Activated T-helper 17 cell treated with anti-CD3 and anti-CD28 coated beads, Interleukin-2, amount 50 U/mL, for 72 hours (primary cell): Measurements from ENCODE around the gene RBMS2. TPM values are rescaled to one million over a fixed set of nuclear protein-coding genes. Genes with fewer than 3 reads are reported as not detected.

Experiments
- ATAC-seq: fragments of 150-1000 bp; cut with Tn5 transposase; replicated peaks from 2 replicates; pipeline ENCODE4 v1.10.0; 2021; ENCODE audit warnings: mild to moderate bottlenecking, moderate library complexity
- H3K27ac Mint-ChIP-seq: one replicate; pipeline ENCODE4 v1.8.0; 2022; ENCODE audit warnings: mixed read lengths
- H3K27me3 Mint-ChIP-seq: one replicate; pipeline ENCODE4 v1.8.0; 2022; ENCODE audit warnings: mixed read lengths
- H3K36me3 Mint-ChIP-seq: one replicate; pipeline ENCODE4 v1.8.0; 2022; ENCODE audit warnings: low read depth, mild to moderate bottlenecking, mixed read lengths
- H3K4me1 Mint-ChIP-seq: one replicate; pipeline ENCODE4 v1.8.0; 2022; ENCODE audit warnings: mixed read lengths
- H3K4me3 Mint-ChIP-seq: one replicate; pipeline ENCODE4 v1.8.0; 2022; ENCODE audit warnings: mild to moderate bottlenecking, mixed read lengths
- H3K9me3 Mint-ChIP-seq: one replicate; pipeline ENCODE4 v1.8.0; 2022; ENCODE audit warnings: mixed read lengths
- total RNA-seq, 2 donors: library from RNA; stranded (reverse); gene quantifications; one replicate each; pipeline ENCODE4 v1.2.3, GENCODE V29; 2022

Gene RBMS2
- total RNA-seq, 2 donors from 2014 or later: 1.1 to 2.3 TPM

- Mint-ChIP-seq H3K27me3 (no peaks in the 10 kb centered on the region), H3K36me3 (peaks cover 98% of the 10 kb centered on the region), H3K9me3 (no peaks in the 10 kb centered on the region), H3K4me3 (no peak overlapping the region), H3K4me1 (peaks cover 15% of the 10 kb centered on the region), H3K27ac (peak overlapping the region; percentile 77)
- ATAC-seq: no peak
Measured at GRCh38 chr12:56616244-56616643, 94.6 kb downstream of the RBMS2 start.

GRCh38 chr12:56616925-56617324 lies 95.3 kb downstream of the RBMS2 start:
- peaks cover 98% of the 10 kb centered on the region for H3K36me3 Mint-ChIP-seq
- H3K27ac Mint-ChIP-seq: peak overlapping the region; percentile 77
- no peaks in the 10 kb centered on the region for H3K27me3 Mint-ChIP-seq
- H3K4me1 Mint-ChIP-seq: peaks cover 15% of the 10 kb centered on the region
- ATAC-seq: no peak
- H3K4me3 Mint-ChIP-seq: no peak overlapping the region
- no peaks in the 10 kb centered on the region for H3K9me3 Mint-ChIP-seq

GRCh38 chr12:56622535-56622934 lies 100.9 kb downstream of the RBMS2 start:
- H3K27me3 Mint-ChIP-seq: no peaks in the 10 kb centered on the region
- H3K9me3 Mint-ChIP-seq: no peaks in the 10 kb centered on the region
- peaks cover 27% of the 10 kb centered on the region for H3K4me1 Mint-ChIP-seq
- peaks cover 95% of the 10 kb centered on the region for H3K36me3 Mint-ChIP-seq
- H3K4me3 Mint-ChIP-seq: no peak overlapping the region
- peak overlapping the region; percentile 38 for H3K27ac Mint-ChIP-seq
- peak; percentile 47 for ATAC-seq

- Mint-ChIP-seq H3K4me3 (peak overlapping the region; percentile 30), H3K36me3 (peaks cover 90% of the 10 kb centered on the region), H3K4me1 (peaks cover 45% of the 10 kb centered on the region), H3K9me3 (no peaks in the 10 kb centered on the region), H3K27ac (peak overlapping the region; percentile 26), H3K27me3 (no peaks in the 10 kb centered on the region)
- no peak for ATAC-seq
Measured at GRCh38 chr12:56626701-56627100, 105.1 kb downstream of the RBMS2 start.

- H3K4me3 Mint-ChIP-seq: peak overlapping the region; percentile 83
- H3K27me3 Mint-ChIP-seq: no peaks in the 10 kb centered on the region
- H3K27ac Mint-ChIP-seq: peak overlapping the region; percentile 77
- peak; percentile 28 for ATAC-seq
- peaks cover 70% of the 10 kb centered on the region for H3K36me3 Mint-ChIP-seq
- no peaks in the 10 kb centered on the region for H3K9me3 Mint-ChIP-seq
- peaks cover 52% of the 10 kb centered on the region for H3K4me1 Mint-ChIP-seq
Measured at GRCh38 chr12:56628671-56629458, 107.2 kb downstream of the RBMS2 start.

- Mint-ChIP-seq H3K36me3 (peaks cover 70% of the 10 kb centered on the region), H3K9me3 (no peaks in the 10 kb centered on the region), H3K27me3 (no peaks in the 10 kb centered on the region), H3K4me1 (peaks cover 52% of the 10 kb centered on the region), H3K27ac (peak overlapping the region; percentile 77), H3K4me3 (peak overlapping the region; percentile 83)
- peak; percentile 41 for ATAC-seq
Measured at GRCh38 chr12:56629459-56630179, 108.0 kb downstream of the RBMS2 start.

- Mint-ChIP-seq H3K4me3 (peak within 1 kb of the TSS; percentile 83), H3K27ac (peak within 1 kb of the TSS; percentile 77), H3K9me3 (no peaks in the 10 kb centered on the region), H3K27me3 (no peaks in the 10 kb centered on the region), H3K4me1 (peaks cover 52% of the 10 kb centered on the region), H3K36me3 (peaks cover 73% of the 10 kb centered on the region)
- ATAC-seq: peak; percentile 66
Measured at GRCh38 chr12:56630180-56630632, 108.6 kb downstream of the RBMS2 start, which contains the start of gene BAZ2A. BAZ2A (minus strand) TSS chr12:56630326; CDS start chr12:56617530, 12,796 bp downstream.

GRCh38 chr12:56631790-56632700 lies 110.4 kb downstream of the RBMS2 start:
- H3K9me3 Mint-ChIP-seq: no peaks in the 10 kb centered on the region
- H3K36me3 Mint-ChIP-seq: peaks cover 67% of the 10 kb centered on the region
- peak overlapping the region; percentile 77 for H3K27ac Mint-ChIP-seq
- H3K4me3 Mint-ChIP-seq: peak overlapping the region; percentile 83
- H3K27me3 Mint-ChIP-seq: no peaks in the 10 kb centered on the region
- no peak for ATAC-seq
- H3K4me1 Mint-ChIP-seq: peaks cover 45% of the 10 kb centered on the region

GRCh38 chr12:56632701-56633467 lies 111.3 kb downstream of the RBMS2 start:
- Mint-ChIP-seq H3K9me3 (no peaks in the 10 kb centered on the region), H3K27me3 (no peaks in the 10 kb centered on the region), H3K4me1 (peaks cover 45% of the 10 kb centered on the region), H3K27ac (peak overlapping the region; percentile 69), H3K36me3 (peaks cover 67% of the 10 kb centered on the region), H3K4me3 (peak overlapping the region; percentile 83)
- no peak for ATAC-seq

- Mint-ChIP-seq H3K9me3 (no peaks in the 10 kb centered on the region), H3K36me3 (peaks cover 67% of the 10 kb centered on the region), H3K27ac (peak overlapping the region; percentile 98), H3K4me3 (peak overlapping the region; percentile 83), H3K27me3 (no peaks in the 10 kb centered on the region), H3K4me1 (peaks cover 38% of the 10 kb centered on the region)
- no peak for ATAC-seq
Measured at GRCh38 chr12:56633468-56634241, 112.0 kb downstream of the RBMS2 start.

GRCh38 chr12:56634242-56634836 lies 112.7 kb downstream of the RBMS2 start:
- H3K36me3 Mint-ChIP-seq: peaks cover 67% of the 10 kb centered on the region
- H3K9me3 Mint-ChIP-seq: no peaks in the 10 kb centered on the region
- H3K4me3 Mint-ChIP-seq: peak overlapping the region; percentile 83
- peaks cover 37% of the 10 kb centered on the region for H3K4me1 Mint-ChIP-seq
- peak overlapping the region; percentile 98 for H3K27ac Mint-ChIP-seq
- no peak for ATAC-seq
- no peaks in the 10 kb centered on the region for H3K27me3 Mint-ChIP-seq

- peak; percentile 45 for ATAC-seq
- peaks cover 67% of the 10 kb centered on the region for H3K36me3 Mint-ChIP-seq
Measured at GRCh38 chr12:56634837-56635791, 113.5 kb downstream of the RBMS2 start.

More at GRCh38 chr12:56634837-56635791, 113.5 kb downstream of the RBMS2 start:
- H3K27ac Mint-ChIP-seq: peak overlapping the region; percentile 98
- peaks cover 37% of the 10 kb centered on the region for H3K4me1 Mint-ChIP-seq
- H3K9me3 Mint-ChIP-seq: no peaks in the 10 kb centered on the region
- H3K4me3 Mint-ChIP-seq: peak overlapping the region; percentile 83
- H3K27me3 Mint-ChIP-seq: no peaks in the 10 kb centered on the region
